HepG2 (cell line): ENCODE measurements around the gene TXNRD2. TPM values are rescaled to one million over a fixed set of nuclear protein-coding genes. Genes with fewer than 3 reads are reported as not detected.
A peak's percentile ranks its signal among the peaks of the same experiment; 100 is the strongest.

Experiments
- ATF3 ChIP-seq: sonication (generic); formaldehyde crosslinking; IDR thresholded peaks from 2 replicates; pipeline ENCODE4 v1.4.0; 2020; ENCODE audit warnings: missing genetic modification reagents
- CC2D1A ChIP-seq: sonication (generic); formaldehyde crosslinking; IDR thresholded peaks from 2 replicates; pipeline ENCODE4 v1.8.1; 2023; ENCODE audit warnings: mild to moderate bottlenecking, missing genetic modification reagents
- CENPX ChIP-seq: sonication (generic); formaldehyde crosslinking; IDR thresholded peaks from 2 replicates; pipeline ENCODE4 v1.9.0; 2021; ENCODE audit warnings: mild to moderate bottlenecking, missing genetic modification reagents, moderate library complexity
- ELK4 ChIP-seq: sonication (generic); formaldehyde crosslinking; IDR thresholded peaks from 2 replicates; pipeline ENCODE4 v1.9.0; 2021; ENCODE audit warnings: missing genetic modification reagents, borderline replicate concordance
- RARG ChIP-seq: sonication (generic); formaldehyde crosslinking; IDR thresholded peaks from 2 replicates; pipeline ENCODE4 v1.4.0; 2020; ENCODE audit warnings: low read depth, mild to moderate bottlenecking, missing genetic modification reagents
- SNRNP70 ChIP-seq: fragments of 200-400 bp; formaldehyde crosslinking; IDR thresholded peaks from 2 replicates; pipeline ENCODE4 v1.6.1; 2017; ENCODE audit warnings: mild to moderate bottlenecking, low read depth, low read length, moderate library complexity
- SYNCRIP ChIP-seq: fragments of 200-400 bp; formaldehyde crosslinking; IDR thresholded peaks from 2 replicates; pipeline ENCODE4 v1.6.1; 2018; ENCODE audit warnings: mild to moderate bottlenecking, low read depth, low read length; ENCODE audit not compliant: insufficient read depth
- ZBTB38 ChIP-seq: sonication (generic); formaldehyde crosslinking; IDR thresholded peaks from 2 replicates; pipeline ENCODE4 v1.5.1; 2020; ENCODE audit warnings: mild to moderate bottlenecking, missing genetic modification reagents
- ZNF18 ChIP-seq: sonication (generic); formaldehyde crosslinking; IDR thresholded peaks from 2 replicates; pipeline ENCODE4 v1.8.0; 2022; ENCODE audit warnings: mild to moderate bottlenecking, missing genetic modification reagents; ENCODE audit not compliant: insufficient replicate concordance
- ZNF550 ChIP-seq: sonication (generic); formaldehyde crosslinking; IDR thresholded peaks from 2 replicates; pipeline ENCODE4 v1.4.0; 2020; ENCODE audit warnings: mild to moderate bottlenecking, missing genetic modification reagents, borderline replicate concordance
- ZNF687 ChIP-seq: sonication (generic); formaldehyde crosslinking; IDR thresholded peaks from 2 replicates; pipeline ENCODE4 v1.5.1; 2020; ENCODE audit warnings: mild to moderate bottlenecking, missing genetic modification reagents, moderate library complexity
- ZNF713 ChIP-seq: sonication (generic); formaldehyde crosslinking; IDR thresholded peaks from 2 replicates; pipeline ENCODE4 v1.4.0; 2020; ENCODE audit warnings: mild to moderate bottlenecking, missing genetic modification reagents
- ZNF782 ChIP-seq: sonication (generic); formaldehyde crosslinking; IDR thresholded peaks from 2 replicates; pipeline ENCODE4 v1.4.0; 2020; ENCODE audit warnings: missing genetic modification reagents, mild to moderate bottlenecking, borderline replicate concordance
- polyA plus RNA-seq, 8 experiments: library from polyadenylated mRNA; depleted of rRNA in 3 of 8; stranded (reverse) in 7 of 8; unstranded in 1 of 8; fragments of >200 nt; fragmentation: Illumina TruSeq in 4 of 8; extraction: Trizol in 4 of 8; gene quantifications; 2 replicates each; pipeline versions ENCODE4 v1.2.1 to v1.2.3, GENCODE V29; 2011 to 2016; ENCODE audit warnings: low read depth in 4 of 8, missing spikeins in 1 of 8, mixed read lengths in 1 of 8; ENCODE audit not compliant: insufficient read depth in 1 of 8
- total RNA-seq, 5 experiments: library from RNA; depleted of rRNA; stranded (reverse); fragments of >200 nt; fragmentation: Illumina TruSeq; extraction: Trizol; gene quantifications; 2 replicates each; pipeline ENCODE4 v1.2.3, GENCODE V29; 2016; ENCODE audit warnings: low read depth in 1 of 5
- TF ChIP-seq, protein P1 (sequence below): IDR thresholded peaks from 2 replicates; pipeline ENCODE4 v1.6.1; 2012; ENCODE audit warnings: inconsistent platforms
- TF ChIP-seq, protein P2 (sequence below): sonication (generic); formaldehyde crosslinking; IDR thresholded peaks from 2 replicates; pipeline ENCODE4 v1.4.0; 2020; ENCODE audit warnings: missing genetic modification reagents

TXNRD2 gene
- total and polyA plus RNA-seq, 2 of the 13 experiments (the other 11 are each of a cell fraction or from before 2014, with no cell fraction given), result 17.5 to 18.6 TPM

- TF ChIP-seq ZNF18 (CRISPR knock-in tag) (no peak), CC2D1A (CRISPR knock-in tag) (no peak), SNRNP70 (no peak), ZBTB38 (CRISPR knock-in tag) (peak; percentile 51; the same call in 1 of the 2 replicates), ZNF687 (CRISPR knock-in tag) (peak; percentile 28; the same call in 1 of the 2 replicates), ATF3 (CRISPR knock-in tag) (no peak), CENPX (CRISPR knock-in tag) (no peak), RARG (CRISPR knock-in tag) (no peak), SYNCRIP (no peak), ZNF550 (CRISPR knock-in tag) (no peak), ZNF713 (CRISPR knock-in tag) (no peak), ELK4 (no peak), ZNF782 (CRISPR knock-in tag) (no peak)
- TF ChIP-seq, protein P1, sequence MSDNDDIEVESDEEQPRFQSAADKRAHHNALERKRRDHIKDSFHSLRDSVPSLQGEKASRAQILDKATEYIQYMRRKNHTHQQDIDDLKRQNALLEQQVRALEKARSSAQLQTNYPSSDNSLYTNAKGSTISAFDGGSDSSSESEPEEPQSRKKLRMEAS, result peak; percentile 24; the same call in 1 of the 2 replicates
- TF ChIP-seq, protein P2, sequence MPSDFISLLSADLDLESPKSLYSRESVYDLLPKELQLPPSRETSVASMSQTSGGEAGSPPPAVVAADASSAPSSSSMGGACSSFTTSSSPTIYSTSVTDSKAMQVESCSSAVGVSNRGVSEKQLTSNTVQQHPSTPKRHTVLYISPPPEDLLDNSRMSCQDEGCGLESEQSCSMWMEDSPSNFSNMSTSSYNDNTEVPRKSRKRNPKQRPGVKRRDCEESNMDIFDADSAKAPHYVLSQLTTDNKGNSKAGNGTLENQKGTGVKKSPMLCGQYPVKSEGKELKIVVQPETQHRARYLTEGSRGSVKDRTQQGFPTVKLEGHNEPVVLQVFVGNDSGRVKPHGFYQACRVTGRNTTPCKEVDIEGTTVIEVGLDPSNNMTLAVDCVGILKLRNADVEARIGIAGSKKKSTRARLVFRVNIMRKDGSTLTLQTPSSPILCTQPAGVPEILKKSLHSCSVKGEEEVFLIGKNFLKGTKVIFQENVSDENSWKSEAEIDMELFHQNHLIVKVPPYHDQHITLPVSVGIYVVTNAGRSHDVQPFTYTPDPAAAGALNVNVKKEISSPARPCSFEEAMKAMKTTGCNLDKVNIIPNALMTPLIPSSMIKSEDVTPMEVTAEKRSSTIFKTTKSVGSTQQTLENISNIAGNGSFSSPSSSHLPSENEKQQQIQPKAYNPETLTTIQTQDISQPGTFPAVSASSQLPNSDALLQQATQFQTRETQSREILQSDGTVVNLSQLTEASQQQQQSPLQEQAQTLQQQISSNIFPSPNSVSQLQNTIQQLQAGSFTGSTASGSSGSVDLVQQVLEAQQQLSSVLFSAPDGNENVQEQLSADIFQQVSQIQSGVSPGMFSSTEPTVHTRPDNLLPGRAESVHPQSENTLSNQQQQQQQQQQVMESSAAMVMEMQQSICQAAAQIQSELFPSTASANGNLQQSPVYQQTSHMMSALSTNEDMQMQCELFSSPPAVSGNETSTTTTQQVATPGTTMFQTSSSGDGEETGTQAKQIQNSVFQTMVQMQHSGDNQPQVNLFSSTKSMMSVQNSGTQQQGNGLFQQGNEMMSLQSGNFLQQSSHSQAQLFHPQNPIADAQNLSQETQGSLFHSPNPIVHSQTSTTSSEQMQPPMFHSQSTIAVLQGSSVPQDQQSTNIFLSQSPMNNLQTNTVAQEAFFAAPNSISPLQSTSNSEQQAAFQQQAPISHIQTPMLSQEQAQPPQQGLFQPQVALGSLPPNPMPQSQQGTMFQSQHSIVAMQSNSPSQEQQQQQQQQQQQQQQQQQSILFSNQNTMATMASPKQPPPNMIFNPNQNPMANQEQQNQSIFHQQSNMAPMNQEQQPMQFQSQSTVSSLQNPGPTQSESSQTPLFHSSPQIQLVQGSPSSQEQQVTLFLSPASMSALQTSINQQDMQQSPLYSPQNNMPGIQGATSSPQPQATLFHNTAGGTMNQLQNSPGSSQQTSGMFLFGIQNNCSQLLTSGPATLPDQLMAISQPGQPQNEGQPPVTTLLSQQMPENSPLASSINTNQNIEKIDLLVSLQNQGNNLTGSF (CRISPR knock-in tag), result no peak
Measured at GRCh38 chr22:19966908-19967750, 25.5 kb upstream of the TXNRD2 start (continued).
